GM13977 (cell line): ENCODE results near the gene CNGA1.

Experiments
- DNase-seq: peaks from one replicate; pipeline ENCODE4 v3.0.0; 2012; ENCODE audit warnings: low spot score
- in situ Hi-C: fragments of 300-500 bp; cut with MboI; formaldehyde crosslinking; loops from one replicate; pipeline ENCODE4 v1.12.0; 2022; ENCODE audit warnings: low sequenced_read_pairs, low pct_unique_long_range_greater_than_20kb, mixed read lengths, inconsistent platforms; ENCODE audit not compliant: unreplicated experiment
- TF ChIP-seq, protein P1 (sequence below): IDR thresholded peaks from 2 replicates; pipeline ENCODE4 v1.5.1; 2012; ENCODE audit warnings: mild to moderate bottlenecking, control low read depth; ENCODE audit not compliant: insufficient read depth; ENCODE audit errors: extremely low read depth, missing control alignments

The CNGA1 gene

DNA sequence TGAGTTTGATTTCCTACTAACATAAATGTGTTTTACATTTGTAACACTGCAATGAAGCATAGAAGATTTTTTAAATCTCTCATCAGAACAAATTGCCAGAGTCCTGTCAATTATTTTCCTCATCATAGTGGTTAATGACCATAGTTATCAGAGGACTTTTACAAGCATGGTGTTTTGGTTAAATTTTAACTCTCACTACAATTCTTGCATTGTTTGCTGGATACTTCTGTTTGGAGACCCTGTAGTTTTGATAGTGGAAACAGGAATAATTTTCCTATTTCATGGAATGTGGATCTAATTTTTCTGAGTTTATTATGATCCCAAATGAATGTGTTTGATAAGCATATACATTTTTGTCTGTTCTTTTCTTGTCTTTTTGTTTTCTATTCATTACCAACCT, 16.9 kb upstream of the CNGA1 start:
- in situ Hi-C loops, result no loop called here

DNA sequence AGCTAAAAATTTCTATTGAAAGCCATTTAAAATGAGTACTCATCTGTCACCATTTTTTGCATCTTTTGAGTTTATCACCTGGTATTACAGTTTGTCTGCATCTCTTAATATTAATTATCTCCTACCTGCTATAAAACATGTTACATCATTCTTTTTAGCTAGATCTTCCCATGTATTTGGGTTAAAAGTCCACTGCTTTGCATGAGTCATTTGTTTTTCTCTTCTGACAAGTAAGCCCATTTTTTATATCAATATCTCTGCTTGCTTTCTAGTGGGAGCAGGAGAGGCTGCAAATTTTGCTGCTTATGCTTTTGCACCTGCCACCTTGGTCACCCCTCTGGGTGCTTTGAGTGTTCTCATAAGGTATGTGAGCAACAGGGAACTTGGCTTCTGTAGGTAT, 16.2 kb upstream of the CNGA1 start:
- in situ Hi-C loops, result no loop called here
- no peak for DNase-seq
- TF ChIP-seq, protein P1, sequence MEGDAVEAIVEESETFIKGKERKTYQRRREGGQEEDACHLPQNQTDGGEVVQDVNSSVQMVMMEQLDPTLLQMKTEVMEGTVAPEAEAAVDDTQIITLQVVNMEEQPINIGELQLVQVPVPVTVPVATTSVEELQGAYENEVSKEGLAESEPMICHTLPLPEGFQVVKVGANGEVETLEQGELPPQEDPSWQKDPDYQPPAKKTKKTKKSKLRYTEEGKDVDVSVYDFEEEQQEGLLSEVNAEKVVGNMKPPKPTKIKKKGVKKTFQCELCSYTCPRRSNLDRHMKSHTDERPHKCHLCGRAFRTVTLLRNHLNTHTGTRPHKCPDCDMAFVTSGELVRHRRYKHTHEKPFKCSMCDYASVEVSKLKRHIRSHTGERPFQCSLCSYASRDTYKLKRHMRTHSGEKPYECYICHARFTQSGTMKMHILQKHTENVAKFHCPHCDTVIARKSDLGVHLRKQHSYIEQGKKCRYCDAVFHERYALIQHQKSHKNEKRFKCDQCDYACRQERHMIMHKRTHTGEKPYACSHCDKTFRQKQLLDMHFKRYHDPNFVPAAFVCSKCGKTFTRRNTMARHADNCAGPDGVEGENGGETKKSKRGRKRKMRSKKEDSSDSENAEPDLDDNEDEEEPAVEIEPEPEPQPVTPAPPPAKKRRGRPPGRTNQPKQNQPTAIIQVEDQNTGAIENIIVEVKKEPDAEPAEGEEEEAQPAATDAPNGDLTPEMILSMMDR, result no peak

More for the DNA sequence above, 16.9 kb upstream of the CNGA1 start:
- TF ChIP-seq, protein P1, result no peak
- no peak for DNase-seq

DNA sequence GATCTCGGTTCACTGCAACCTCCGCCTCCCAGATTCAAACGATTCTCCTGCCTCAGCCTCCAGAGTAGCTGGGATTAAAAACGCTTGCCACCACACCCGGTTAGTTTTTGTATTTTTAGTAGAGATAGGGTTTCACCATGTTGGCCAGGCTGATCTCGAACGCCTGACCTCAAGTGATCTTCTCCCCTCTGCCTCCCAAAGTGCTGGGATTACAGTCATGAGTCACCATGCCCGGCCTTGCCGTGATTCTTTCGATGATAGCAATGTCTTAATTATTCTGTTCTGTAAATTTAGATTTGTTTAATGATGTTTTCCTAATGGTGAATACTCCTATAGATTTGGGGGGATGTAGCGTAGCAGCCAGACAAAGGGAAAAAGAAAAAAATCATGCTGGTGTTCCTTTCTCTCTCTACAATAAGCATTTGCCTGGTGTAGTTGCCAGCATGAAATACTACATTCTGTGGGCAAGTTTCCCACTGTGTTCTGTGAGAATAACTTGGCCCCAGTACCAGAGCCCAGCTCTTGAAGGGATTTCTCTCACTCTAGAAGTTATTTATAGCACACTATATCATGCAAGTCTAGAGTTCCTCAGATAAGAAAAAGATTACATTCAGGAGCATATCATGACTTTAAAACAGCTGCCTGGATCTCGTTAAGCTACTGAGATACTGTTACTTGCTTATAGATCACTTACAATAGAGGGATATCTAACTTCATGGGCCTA, 15.5 kb upstream of the CNGA1 start:
- in situ Hi-C loops, result no loop called here
- TF ChIP-seq, protein P1, result no peak
- DNase-seq, result no peak

DNA sequence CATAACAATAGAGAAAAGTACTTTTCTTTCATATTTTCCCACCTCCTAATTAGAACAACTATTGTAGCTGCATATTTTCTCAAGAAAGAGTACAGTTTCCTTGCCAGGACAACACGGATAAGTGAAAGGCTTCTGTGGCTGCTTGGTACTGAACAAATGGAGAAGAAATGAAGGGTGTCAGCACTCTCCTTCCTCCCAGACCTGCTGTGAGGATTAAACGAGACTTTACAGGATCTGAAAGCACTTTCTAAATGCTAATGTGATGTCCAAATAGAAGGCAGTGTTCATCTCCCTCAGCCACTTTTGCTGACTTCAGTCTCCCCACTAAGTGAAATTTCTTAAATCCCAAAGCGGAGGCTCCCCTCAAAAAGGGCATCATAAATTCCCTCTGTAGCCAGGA, 14.0 kb upstream of the CNGA1 start:
- TF ChIP-seq, protein P1, result no peak
- in situ Hi-C loops, result no loop called here
- DNase-seq, result no peak

DNA sequence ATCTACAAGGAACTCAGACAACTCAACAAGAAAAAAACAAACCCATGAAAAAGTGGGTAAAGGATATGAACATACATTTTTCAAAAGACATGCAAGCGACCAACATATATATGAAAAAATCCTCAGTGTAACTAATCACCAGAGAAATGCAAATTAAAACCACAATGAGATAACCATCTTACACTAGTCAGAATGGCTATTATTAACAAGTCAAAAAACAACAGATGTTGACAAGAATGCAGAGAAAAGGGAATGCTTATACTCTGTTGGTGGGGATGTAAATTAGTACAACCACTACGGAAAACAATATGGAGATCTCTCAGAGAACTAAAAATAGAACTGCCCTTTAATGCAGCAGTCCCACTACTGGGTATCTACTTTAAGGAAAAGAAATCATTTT, 12.2 kb upstream of the CNGA1 start:
- no peak for DNase-seq
- TF ChIP-seq, protein P1, result no peak
- in situ Hi-C loops, result no loop called here

DNA sequence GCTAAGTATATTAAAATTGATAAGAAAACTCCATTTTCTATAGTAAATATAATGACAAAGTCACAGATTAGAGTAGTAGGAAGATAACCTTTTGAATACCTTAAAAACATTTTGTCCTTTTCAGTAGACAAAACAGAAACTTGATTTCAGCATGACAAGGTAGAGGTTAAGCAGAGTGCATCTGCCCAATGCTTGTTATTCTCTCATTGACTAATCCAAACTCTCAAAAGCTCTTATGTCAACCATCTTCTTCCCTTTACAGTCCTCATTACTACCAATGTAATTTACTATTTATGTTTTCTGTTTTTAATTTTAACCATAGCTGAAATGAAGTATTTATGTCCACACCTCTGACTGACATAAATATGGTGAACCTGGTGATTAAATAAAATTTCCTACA, 11.2 kb upstream of the CNGA1 start:
- TF ChIP-seq, protein P1, result no peak
- in situ Hi-C loops, result no loop called here
- peak; percentile 58 for DNase-seq
